ENCODE measurements around the gene UPK2. TPM values are rescaled to one million over a fixed set of nuclear protein-coding genes. Genes with fewer than 3 reads are reported as not detected.

The UPK2 gene
- 10 to 100 TPM in 2 of 4 donors, 1 to 10 TPM in 1, under 1 TPM in 1; 0.52 to 56.1 (median 19.2) TPM for polyA plus RNA-seq (ENCODE audit: insufficient read length in 4 of 4)

DNA sequence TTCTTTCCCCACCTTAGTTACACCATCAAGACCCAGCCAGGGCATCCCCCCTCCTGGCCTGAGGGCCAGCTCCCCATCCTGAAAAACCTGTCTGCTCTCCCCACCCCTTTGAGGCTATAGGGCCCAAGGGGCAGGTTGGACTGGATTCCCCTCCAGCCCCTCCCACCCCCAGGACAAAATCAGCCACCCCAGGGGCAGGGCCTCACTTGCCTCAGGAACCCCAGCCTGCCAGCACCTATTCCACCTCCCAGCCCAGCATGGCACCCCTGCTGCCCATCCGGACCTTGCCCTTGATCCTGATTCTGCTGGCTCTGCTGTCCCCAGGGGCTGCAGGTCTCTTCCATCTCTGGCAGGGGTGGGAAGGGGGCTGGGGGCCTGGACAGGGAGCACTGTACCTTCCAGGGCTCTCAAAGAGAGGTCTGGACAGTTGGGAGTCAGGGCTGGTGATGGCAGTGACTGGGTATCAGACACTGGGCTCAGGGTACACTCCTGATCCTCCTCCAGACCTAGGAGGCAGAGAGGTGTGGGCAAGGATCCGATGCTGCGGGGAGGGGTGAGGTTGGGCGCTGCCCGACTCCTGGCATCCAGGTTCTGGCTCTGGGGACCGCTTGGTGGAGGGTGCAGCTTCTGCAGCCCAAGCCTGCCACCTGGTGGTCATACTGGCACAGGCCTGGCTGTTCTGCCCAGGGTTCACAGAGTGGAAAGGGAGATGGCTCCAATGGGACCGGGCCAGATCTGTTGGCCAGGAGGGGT is at the start of gene UPK2:
Gene UPK2, plus strand, starts transcription at position 205 of the 753 bp plus-strand sequence. Its CDS starts 53 bp downstream, at position 258.
- DNase-seq (ENCODE audit: low read depth in 4 of 4, low spot score in 3 of 4): peak; percentile 50 to 61 (median 57)

DNA sequence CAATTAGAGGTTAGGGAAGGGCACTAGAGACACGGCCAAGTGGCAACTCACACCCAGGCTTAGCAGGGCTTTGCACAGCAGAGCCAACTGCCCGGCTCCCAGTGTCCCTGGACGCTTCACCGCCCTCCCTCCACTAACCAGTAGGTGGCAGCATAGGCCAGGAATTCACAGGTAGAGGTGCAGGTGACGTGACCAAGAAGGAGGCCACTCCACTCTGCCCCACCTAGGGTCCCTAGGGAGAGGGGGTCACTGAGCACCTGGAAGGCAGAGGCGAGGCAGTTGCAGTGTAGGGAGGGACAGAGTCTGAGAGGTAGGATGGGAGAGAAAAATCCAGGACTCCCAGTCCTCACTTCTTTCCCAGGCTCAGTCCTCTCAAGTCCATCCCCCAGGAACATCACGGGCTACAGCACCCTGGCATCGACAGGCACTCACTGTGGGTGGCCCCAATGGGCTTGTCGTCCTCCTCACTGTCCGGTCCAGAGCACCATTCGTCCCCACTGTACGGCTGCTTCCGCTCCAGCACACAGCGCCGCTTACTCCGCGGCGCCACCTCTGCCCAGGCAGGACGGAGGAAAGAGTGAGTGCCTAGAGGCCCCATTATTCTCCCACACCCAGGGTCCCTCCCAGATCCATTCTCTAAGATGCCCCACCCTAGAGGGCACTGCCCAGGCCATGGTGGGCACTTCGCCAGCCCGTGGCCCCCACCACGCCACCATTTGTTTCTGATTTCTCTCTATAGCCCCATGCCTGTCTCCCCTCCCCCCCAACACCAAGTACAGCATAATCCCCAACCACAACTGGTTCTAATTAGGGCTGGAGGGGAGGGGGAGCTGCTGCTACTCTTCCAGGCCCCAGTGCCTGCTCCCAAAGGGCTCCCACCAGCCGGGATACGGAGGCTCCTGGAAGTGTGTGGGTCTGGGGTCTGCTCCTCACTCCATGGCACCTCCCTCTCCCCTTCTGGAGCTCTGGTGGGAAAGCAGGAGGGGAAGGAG is 48.8 kb upstream of the UPK2 start:
- DNase-seq (ENCODE audit: low read depth in 4 of 4, low spot score in 3 of 4): no peak

DNA sequence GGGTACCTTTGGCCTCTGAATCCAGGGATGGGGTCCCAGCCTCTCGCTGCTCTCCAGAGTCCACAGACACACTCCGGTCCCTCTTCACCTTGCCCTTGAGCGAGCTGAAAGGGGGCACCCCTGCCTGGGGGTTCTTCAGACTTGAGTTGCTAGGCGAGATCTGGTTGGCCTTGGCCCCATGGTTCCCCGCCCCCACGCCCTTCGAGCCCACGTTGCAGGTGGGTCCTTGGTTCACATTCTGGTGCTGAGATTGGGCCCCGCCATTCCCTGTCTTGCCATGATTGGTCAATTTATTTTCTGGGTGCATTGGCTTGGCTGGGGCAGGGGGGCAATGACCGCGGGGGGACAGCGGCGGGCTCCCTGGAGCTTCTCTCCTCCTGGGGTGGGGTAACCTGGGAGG is 47.8 kb upstream of the UPK2 start:
- DNase-seq (ENCODE audit: low read depth in 4 of 4, low spot score in 3 of 4): no peak

DNA sequence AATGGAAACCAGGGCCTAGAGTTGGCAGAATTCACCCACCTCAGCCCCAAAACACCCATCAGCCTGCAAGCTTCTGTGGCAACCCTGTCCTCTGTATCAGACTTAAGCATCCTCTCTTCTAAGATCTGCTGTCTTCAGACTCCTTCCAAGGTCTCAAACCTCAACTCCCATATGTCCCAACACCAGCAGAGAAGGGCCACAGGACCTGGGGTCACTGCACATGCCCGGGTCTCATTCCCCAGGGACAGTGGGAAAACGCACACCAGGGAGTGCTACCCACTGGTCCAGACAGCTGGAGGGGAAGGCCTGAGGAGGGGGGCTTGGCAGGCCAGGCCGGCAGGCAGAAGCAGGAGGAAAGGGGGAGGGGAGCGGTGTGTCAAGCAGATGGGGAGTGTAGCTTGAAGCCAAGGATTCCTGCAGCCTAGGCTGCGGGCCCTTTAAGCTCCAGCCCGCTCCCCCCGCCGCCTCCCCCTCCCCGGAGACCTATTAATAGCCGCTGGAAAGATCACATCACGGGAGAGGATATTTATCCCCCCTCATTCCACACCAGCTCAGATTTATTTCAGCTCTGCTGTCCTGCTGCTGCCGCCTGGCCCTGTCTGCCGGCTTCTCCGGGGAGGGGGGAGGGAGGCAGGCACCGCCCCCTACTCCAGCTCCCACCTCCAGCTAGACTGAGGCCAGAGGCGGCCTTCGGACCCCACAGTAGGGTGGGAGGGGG is 47.0 kb upstream of the UPK2 start:
- DNase-seq (ENCODE audit: low read depth in 4 of 4, low spot score in 3 of 4): peak in 3 of 4 donors; percentile 85 to 89 (median 89)

DNA sequence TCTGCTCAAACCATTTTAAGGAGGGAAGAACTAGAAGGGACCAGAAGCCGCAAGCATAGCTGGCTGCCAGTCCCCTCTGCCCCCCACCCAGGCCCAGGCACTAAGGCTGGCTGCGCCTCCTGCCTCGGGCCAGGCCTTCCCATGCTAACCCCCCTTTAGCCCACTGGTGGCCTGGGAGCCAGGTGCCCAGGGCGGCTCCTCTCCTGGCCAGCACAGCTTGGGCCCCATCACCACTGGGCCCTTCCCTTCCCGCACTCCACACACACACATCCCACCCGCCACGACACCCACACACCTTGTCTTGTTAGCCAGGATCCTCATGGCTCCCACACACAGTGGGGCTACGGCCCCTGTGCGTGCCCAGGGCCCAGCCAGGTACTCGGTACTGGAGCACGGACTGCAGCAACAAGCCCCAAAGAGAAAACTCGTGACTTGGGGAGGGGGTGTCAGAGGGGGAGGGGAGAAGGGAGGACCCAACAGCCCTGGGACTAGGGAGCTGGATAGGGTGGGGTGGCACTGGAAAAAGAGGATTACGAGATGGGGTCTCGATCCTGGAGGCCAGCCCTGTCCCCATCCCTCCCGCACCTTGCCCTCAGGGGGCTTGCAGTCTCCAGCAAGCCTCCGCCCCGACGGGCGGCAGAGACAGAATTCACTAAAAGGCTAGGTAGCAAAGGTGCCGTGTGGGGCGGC is 46.3 kb upstream of the UPK2 start:
- no peak for DNase-seq (ENCODE audit: low read depth in 4 of 4, low spot score in 3 of 4)

DNA sequence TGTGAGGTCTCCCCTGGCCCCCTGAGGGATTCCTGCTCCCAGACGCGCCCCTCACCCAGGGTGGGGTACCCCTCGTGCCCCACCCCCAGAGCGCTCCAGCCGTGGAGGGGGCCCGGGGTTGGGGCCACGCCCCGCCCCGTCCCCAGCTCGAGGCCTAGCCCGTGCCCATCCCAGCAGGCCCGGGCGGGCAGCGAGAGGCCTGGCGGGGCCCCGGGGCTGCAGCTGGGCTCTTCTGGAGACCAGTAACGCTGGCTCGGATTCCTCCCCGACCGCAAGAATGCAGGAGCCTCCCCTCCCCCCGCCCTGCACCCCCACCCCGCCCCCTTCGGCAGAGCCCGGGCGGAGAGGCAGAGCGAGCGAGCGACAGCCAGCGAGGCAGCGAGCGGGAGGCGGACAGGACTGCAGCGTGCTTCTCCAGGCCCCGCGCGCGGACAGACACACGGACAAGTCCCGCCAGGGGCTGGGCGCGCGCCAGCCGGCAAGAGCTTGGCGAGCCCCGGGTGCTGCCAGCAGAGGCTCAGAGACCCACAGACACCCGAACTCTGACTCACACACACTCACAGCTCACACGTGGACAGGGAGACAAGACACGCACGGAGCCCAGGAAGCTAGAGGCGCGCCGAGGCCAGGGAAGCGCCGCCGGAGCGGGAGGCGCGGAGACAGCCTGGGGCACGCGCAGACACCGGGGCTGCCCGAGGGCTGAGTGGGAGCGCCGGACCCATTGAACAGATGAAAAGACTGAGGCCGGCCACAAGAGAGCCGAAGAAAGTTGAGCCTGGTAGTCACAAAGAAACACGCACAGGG is 45.6 kb upstream of the UPK2 start:
- no peak for DNase-seq (ENCODE audit: low read depth in 4 of 4, low spot score in 3 of 4)

DNA sequence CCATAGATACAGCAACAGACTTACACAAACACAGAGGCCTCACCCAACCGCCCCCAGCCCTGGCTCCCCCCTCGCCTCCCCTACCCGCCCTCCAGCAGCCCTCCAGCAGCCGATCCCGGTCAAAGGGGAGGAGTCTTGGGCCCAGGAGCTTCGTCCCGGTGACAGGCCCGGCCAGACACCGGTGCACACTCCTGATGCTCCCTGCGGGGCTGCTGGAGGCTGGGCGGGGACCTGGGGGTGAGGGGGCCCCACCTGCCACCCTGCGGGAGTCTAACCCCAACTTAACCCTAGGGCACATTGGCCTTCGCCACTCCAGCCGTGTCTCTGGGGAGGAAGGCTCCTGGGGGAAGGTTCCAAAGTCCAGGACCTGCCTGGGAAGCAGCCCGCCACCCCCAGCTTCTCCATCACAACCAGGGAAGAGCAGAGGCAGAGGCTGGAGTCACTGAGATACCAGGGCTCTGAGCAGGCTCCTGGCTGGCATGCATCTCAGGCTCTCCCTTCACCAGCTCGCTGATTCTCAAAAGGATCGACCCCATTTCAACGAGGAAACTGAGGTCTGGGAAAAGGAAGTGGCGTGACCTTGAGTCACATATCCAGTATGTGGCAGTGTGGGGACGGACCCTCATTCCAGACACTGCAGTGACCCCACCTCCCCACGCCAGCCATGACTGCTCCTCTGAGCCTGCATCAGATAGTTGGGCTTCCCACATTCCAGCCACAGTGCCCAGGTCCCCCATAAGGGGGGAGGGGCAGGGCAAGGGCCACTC is 44.8 kb upstream of the UPK2 start:
- DNase-seq (ENCODE audit: low read depth in 4 of 4, low spot score in 3 of 4): no peak

DNA sequence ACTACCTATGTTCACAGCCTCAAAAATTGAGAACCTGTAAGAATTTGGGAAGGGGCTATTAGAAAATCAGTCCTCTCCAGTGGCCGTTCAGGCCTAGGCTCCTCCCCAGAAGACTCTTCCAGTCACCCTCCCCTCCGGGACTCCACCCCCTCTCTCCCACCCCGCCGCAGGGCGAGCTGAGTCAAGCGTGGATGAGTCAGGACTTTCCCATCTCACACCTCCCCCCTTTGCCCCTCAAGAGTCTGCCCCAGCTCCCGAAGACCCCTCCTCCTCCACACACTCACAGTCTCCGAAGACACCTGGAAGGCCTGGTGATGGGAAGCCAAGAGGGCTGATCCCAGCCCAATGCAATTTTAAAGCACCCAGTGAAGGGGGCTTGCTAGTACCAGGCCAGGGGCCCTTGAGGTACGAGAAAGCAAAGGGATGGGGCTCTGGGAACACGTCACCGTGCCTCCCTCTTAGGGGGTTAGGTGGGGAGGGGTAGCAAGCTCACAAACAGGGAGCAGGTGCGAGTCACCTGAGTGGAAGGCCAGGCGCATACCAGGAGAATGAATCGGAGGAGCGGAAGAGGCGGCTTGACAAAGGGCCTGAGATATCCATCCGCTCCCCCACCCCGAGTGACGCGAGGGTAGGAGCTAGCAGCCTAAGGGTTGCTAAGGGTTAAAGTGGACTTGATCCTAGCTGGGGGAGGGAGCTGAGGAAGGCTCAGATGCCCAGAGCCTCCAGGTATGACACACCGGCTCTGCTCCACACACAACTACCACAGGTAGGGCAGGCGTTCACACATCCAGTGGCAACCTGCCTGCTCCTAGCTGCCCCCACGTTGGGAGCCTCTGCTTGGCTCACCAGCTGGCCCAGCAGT is 44.0 kb upstream of the UPK2 start:
- DNase-seq (ENCODE audit: low read depth in 4 of 4, low spot score in 3 of 4): no peak

DNA sequence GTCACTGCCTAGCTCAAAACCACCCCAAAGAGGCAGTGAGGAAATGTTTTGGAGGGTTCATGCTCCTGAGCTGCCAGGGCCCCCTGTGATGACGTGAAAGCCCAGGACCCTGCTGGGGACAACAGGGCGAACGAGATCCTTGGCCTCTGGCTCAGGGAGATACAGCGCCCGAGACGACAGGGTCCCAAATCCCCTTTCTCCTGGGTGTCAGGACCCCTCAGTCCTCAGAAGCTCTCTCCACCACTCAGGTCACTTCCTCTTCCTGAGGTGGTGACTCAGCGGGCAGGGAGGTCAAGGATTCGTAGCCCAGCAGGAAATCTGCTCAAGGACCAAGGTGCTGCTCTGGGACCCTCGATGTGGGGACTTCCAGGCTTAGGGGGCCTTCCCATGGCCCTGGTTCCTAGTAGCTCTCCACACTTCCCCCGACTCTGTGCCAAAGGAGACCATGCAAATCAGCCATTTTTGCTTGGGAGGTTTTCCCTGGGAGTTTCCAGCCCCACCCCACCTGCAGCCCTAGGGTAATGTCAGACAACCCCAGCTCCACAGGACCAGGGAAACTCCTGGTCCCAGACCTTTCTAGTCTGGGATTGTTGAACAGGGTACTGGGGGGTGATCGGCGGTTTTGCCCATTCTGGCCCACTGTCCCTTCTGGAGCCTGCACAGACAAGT is 43.2 kb upstream of the UPK2 start:
- DNase-seq (ENCODE audit: low read depth in 4 of 4, low spot score in 3 of 4): no peak

DNA sequence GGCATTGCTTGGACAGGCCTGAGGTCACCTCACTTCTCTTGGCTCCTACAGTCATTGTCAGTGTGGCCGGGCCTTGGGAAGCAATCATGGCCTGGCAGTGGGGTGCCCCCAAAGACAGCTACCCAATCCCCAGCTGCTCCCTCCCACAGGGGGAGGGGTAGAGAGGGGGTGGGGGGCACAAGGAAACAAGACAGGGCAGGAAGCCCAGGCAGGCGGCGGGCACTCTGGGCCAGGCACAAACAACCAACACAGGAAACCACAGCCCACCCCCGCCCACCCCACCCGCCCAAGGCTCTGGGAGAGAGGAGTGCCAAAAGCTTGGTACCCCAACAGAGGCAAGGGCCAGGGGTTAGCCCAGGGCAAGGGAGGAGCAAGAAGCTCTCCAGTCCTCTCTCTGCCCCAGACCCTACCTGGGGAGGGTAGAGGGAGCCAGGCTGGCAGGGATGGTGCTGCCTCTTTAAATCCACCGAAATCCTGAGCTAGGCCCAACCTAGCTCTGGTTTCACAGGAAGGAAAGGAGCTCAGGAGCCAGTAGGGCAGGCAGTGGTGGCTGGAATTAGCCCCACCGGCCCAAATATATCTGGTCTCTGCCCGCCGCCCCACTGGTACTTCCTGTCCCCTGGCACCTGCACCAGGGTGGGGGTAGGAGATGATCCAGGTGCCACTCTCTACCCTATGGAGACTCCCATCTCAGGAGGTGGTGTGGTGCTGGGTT is 42.5 kb upstream of the UPK2 start:
- no peak for DNase-seq (ENCODE audit: low read depth in 4 of 4, low spot score in 3 of 4)

DNA sequence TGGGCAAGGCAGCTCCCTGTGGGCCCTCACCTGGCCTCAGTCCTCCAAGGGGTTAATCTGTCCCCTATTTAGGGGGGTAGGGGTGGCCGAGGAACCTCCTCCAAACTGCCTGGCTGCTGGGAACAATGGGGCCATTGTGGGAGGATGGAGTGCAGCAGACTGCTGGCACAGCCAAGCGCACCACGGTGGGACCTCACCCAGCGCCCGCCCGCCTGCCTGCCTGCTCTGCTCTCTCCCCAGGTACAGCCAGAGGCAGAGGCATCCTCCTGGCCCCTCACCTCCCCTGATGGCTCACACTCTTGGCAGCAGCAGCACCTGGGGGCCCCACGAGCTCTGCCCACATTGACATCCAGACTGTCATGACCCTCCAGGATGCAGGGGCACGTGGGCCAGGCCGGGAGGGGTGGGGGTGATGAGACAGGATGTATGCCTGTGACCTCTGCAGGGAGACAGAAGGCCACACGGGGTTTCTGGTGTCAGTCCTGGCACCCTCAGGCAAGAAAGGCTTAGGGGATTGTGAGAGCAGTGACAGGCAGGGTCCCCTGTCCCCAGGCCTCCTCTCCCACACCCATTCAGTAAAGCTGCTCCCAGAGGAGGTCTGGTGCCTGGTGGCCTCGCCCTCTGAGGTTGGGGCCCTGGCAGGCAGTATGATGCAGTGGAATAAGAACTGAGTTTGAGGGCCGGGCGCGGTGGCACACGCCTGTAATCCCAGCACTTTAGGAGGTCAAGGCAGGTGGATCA is 41.8 kb upstream of the UPK2 start:
- DNase-seq (ENCODE audit: low read depth in 4 of 4, low spot score in 3 of 4): no peak

DNA sequence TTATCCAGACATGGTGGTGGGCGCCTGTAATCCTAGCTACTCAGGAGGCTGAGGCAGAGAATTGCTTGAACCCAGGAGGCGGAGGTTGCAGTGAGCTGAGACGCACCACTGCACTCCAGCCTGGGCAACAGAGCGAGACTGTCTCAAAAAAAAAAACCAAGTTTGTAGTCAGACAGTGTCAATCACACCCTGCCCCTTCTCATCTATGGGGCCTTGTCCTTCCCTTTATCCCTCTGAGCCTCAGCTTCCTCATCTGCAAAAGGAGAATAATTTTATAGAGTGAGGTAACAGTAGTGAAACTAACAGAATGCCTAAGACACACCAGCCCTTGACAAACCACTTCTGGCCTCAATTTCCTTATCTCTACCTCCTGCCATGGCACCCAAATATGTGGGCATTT is 41.1 kb upstream of the UPK2 start:
- no peak for DNase-seq (ENCODE audit: low read depth in 4 of 4, low spot score in 3 of 4)

DNA sequence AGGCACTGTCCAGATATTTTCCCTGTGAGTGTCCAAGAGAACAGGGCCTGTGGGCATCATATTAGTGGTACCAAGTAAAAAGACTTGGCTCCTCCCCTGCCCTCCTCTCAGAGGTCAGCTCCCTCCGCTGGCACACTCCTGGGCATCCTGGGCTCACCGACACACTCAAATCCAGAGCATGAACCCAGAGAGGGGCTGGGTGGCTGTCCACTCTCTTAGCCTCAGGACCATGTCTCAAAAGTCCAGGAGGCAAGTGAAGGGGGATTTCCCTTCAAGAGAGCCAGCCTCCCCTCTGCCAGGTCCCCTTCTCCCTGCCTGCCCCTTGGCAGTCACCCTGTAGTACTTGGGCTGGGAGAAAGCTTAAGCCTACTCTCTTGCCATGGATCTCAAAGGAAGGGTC is 40.7 kb upstream of the UPK2 start:
- DNase-seq (ENCODE audit: low read depth in 4 of 4, low spot score in 3 of 4): no peak

DNA sequence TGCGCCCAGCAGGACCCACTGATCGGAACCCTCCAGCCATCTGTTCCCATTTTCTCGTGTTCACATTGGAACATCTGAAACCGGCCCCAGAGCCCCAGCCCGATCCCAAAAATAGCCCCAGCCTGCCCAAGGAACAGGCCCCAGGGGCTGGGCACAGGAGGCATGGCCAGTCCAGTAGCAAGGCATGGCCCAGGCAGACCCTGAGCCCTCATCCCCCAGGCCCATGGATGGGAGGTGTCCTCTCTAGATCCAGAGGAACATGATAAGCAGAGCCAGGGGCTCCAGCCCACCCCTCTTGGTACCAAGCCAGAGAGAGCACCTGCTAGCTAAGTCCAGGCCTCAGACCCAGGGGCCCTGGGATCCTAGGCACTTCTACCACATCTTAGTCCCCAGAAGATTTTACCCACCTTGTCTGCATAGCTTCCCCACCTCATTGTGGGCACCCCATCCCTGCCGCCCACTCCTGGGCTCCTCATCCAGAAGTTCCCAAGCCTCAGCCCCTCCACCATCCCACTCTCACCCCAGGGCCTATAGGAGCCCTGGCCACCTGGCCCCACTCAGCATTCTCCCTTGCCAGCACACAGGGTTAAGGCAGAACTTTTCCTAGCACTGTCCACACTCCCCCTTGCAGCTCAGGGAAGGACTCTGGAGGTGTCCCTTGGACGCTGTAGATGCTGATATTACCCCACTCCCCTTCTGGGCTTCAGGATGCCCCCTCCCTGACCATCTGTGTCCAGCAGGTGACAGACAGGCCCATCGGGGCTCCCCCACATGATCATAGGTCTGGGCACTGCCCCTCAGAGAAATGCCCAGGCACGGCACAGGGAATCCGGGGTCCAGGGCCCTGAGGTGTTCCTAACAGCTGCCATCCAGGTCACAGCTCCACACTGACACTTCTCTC is 39.9 kb upstream of the UPK2 start:
- DNase-seq (ENCODE audit: low read depth in 4 of 4, low spot score in 3 of 4): no peak

DNA sequence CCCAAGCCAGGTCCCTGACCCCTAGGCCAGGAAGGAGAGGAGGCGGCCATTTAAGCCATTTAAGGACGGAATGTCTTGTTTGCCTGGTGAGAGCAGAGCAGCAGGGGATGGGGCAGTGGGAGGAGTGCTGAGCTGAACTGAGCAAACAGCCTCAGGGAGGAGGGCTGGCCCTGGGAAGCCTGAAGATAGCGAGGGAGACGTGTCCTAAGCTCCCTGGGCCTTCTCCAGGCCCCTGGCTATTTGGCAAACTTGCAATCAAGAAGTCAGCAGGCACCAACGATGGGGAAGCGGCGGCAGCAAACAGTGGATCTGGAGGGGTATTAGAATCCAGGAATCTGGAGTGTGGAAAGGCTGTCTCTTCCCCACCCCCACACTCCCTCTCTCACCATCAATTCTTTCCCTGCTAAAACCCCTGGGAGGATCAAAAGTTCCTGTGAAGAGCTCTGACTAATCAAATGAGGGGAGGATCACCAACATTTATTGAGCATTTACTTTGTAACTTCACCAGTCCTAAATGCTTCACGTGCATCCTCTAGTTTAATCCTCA is 39.2 kb upstream of the UPK2 start:
- no peak for DNase-seq (ENCODE audit: low read depth in 4 of 4, low spot score in 3 of 4)

Data from left renal pelvis (tissue), 4 donors.